Spleen (tissue), 11 donors: ENCODE measurements around the gene SKI. TPM values are rescaled to one million over a fixed set of nuclear protein-coding genes. Genes with fewer than 3 reads are reported as not detected.

Experiments used
- DNase-seq: peaks from one replicate; pipeline ENCODE4 v3.0.0-alpha.2; 2020
- H3K27ac ChIP-seq, 8 donors: fragments of 200-600 bp; sonication (generic) in 7 of 8; 1 replicate in 4 of 8; 2 replicates in 4 of 8; pipeline versions ENCODE4 v1.5.0 to v1.8.0; 2016 to 2021; ENCODE audit warnings: inconsistent platforms in 4 of 8, mild to moderate bottlenecking in 4 of 8, moderate library complexity in 1 of 8
- H3K27me3 ChIP-seq, 7 donors: fragments of 200-600 bp; sonication (generic) in 6 of 7; replicated peaks in 1 of 7; 1 replicate in 4 of 7; 2 replicates in 3 of 7; pipeline versions ENCODE4 v1.5.0 to v1.8.0; 2016 to 2021; ENCODE audit warnings: inconsistent platforms in 3 of 7, mild to moderate bottlenecking in 1 of 7
- H3K36me3 ChIP-seq, 6 donors: fragments of 200-600 bp; sonication (generic) in 5 of 6; 1 replicate in 4 of 6; 2 replicates in 2 of 6; pipeline versions ENCODE4 v1.5.0 to v1.8.0; 2016 to 2021; ENCODE audit warnings: inconsistent platforms in 2 of 6
- H3K4me1 ChIP-seq, 6 donors: fragments of 200-600 bp; sonication (generic) in 5 of 6; 1 replicate in 3 of 6; 2 replicates in 3 of 6; pipeline versions ENCODE4 v1.5.0 to v1.8.0; 2016 to 2021; ENCODE audit warnings: inconsistent platforms in 3 of 6
- H3K4me3 ChIP-seq, 8 donors: fragments of 200-600 bp; sonication (generic) in 7 of 8; 1 replicate in 4 of 8; 2 replicates in 4 of 8; pipeline versions ENCODE4 v1.5.0 to v1.8.0; 2016 to 2021; ENCODE audit warnings: inconsistent platforms in 4 of 8, mild to moderate bottlenecking in 4 of 8, moderate library complexity in 2 of 8
- H3K9me3 ChIP-seq, 8 donors: fragments of 200-600 bp; sonication (generic) in 7 of 8; 1 replicate in 4 of 8; 2 replicates in 4 of 8; pipeline versions ENCODE4 v1.5.0 to v1.8.0; 2016 to 2021; ENCODE audit warnings: inconsistent platforms in 4 of 8
- CTCF ChIP-seq, 11 experiments: fragments of 200-600 bp in 7 of 11; fragments of 450-650 bp in 4 of 11; sonication (generic) in 4 of 11; IDR thresholded peaks in 8 of 11; conservative IDR thresholded peaks in 3 of 11; 1 replicate in 7 of 11; 2 replicates in 4 of 11; pipeline versions ENCODE4 v1.4.0 to v1.8.0; 2016 to 2021; ENCODE audit warnings: antibody characterized with exemption in 11 of 11, inconsistent platforms in 4 of 11, mild to moderate bottlenecking in 1 of 11
- POLR2A ChIP-seq, 3 donors: fragments of 450-650 bp; IDR thresholded peaks; one replicate each; pipeline ENCODE4 v1.5.1; 2017; ENCODE audit warnings: antibody characterized with exemption in 3 of 3, mild to moderate bottlenecking in 1 of 3
- POLR2AphosphoS5 ChIP-seq, 3 donors: sonication (generic); formaldehyde crosslinking; IDR thresholded peaks; one replicate each; pipeline ENCODE4 v1.5.1; 2017; ENCODE audit warnings: antibody characterized with exemption in 3 of 3
- WGBS, 5 donors: extraction: QIAGEN DNeasy Blood & Tissue Kit in 3 of 5; methylation state at CpG; one replicate each; pipeline versions ENCODE4 v1.1.5 to v1.1.7; 2013 to 2018; 5-methylcytosine and 5-hydroxymethylcytosine counted together
- intact Hi-C: fragments of 100-400 bp; cut with DNase I; formaldehyde crosslinking; loops from one replicate; pipeline ENCODE4 v1.15.0; 2023; ENCODE audit warnings: low total_unique reads
- polyA plus RNA-seq, 3 donors: library from polyadenylated mRNA; stranded (reverse); fragments of 200-250 nt; gene quantifications; one replicate each; pipeline ENCODE4 v1.2.1, GENCODE V29; 2013
- total RNA-seq, 7 donors: library from RNA; depleted of rRNA in 3 of 7; stranded (reverse); fragments of >200 nt in 3 of 7; fragmentation: NEBNext Ultra II Directional in 4 of 7; extraction: Animal tissue kit (Norgen Biotek cat#: 25700) in 4 of 7; gene quantifications; one replicate each; pipeline versions ENCODE4 v1.1.0 to v1.2.1, GENCODE V29; 2016 to 2021
- donor health status: healthy with polysubstance abuse.
- donor health status: DM: no; HTN: no; CAD: no; lungs with moderate emphysema.
- donor health status: DM: no; HTN: no; CAD: no.
- donor health status: Bipolar disorder and iron deficiency.
- donor health status: healthy.
- donor health status: DM: no; HTN: no; CAD: no.
- donor health status: DM: yes; HTN: yes; CAD: no.

Gene SKI
- total and polyA plus RNA-seq, 10 donors: 4.4 to 100.0 (median 54.3) TPM

GRCh38 chr1:2287649-2288048 is 59.5 kb downstream of the SKI start:
- Histone ChIP-seq H3K4me1 (peaks cover 50 to 92% (median 76%) of the 10 kb centered on the region in 6 donors), H3K27ac (peak overlapping the region in 3 of 8 donors; percentile 84 to 88 (median 86)), H3K36me3 (peaks cover 0 to 5% (median 0%) of the 10 kb centered on the region in 6 donors), H3K27me3 (peaks cover 0 to 6% (median 0%) of the 10 kb centered on the region in 7 donors), H3K4me3 (no peak overlapping the region), H3K9me3 (no peaks in the 10 kb centered on the region)
- WGBS, 5 donors: 82 to 94% (median 87%) methylated on average over 14 of the region's 14 CpGs
- intact Hi-C loops: no loop called here
- TF ChIP-seq CTCF (IDR thresholded peaks at IDR 0.05 in 8 of 11, conservative IDR thresholded peaks at IDR 0.05 in 3 of 11): no peak
- no peak for TF ChIP-seq POLR2A (IDR thresholded peaks at IDR 0.05)
- TF ChIP-seq POLR2AphosphoS5 (IDR thresholded peaks at IDR 0.05): no peak
- DNase-seq: no peak

DNA sequence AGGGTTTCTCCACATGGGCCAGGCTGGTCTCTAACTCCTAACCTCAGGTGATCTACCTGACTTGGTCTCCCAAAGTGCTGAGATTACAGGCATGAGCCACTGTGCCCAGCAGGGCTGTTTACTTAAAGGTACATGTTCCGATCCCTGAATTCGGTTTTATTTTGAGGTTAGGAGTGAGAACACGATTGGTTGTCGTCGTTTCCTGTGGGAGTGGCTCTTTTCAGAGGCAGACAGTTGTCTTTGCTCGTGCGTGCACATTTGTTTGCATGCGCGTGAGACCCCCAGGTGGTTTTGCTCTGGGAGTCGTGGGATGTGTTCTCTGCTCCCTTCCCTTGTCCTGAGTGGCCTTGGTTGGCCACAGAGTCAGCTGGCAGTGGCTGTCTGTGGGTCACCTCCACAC is 60.2 kb downstream of the SKI start:
- Histone ChIP-seq H3K27ac (peak overlapping the region in 3 of 8 donors; percentile 84 to 88 (median 86)), H3K9me3 (no peaks in the 10 kb centered on the region), H3K27me3 (peaks cover 0 to 6% (median 0%) of the 10 kb centered on the region in 7 donors), H3K4me1 (peaks cover 52 to 92% (median 76%) of the 10 kb centered on the region in 6 donors), H3K4me3 (no peak overlapping the region), H3K36me3 (no peaks in the 10 kb centered on the region)
- TF ChIP-seq POLR2A (IDR thresholded peaks at IDR 0.05) (no peak), POLR2AphosphoS5 (IDR thresholded peaks at IDR 0.05) (no peak), CTCF (IDR thresholded peaks at IDR 0.05 in 8 of 11, conservative IDR thresholded peaks at IDR 0.05 in 3 of 11) (no peak)
- intact Hi-C loops: no loop called here
- DNase-seq: no peak
- 67 to 76% (median 74%) methylated on average over 10 of the region's 10 CpGs for WGBS, 5 donors

DNA sequence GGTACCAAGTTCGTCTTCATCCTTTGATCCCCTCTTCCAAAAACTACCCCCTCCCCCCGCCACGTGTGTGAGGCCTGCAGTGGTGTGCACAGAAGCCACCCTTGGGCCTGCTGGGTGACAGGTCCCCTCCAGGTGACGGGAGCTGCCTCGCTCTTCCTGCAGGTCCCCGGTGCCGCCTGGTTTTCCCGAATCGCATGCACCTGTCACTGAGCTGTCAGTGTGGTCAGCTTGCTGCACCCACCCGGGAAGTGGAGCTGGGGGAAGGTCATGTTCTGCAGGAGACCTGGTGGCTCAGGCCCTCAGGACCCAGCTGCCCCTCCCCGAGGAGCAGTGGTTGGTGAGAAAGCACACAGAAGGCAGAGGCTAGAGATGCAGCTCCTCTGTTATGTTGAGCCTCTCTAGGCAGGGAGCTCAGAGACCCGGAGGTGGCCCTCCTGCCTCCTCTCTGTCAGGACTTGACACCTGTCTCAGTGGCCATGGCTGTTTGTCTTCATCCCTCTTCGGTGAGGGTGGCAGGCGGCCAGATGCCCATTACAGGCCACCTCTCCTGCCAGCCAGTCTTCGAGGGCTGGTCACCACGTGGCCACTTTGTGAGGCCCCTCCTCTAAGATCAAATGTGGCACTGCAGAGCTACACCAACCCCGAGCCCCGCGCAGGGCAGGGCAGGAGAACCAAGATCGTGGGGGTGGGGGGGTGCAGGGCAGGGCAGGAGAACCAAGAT is 60.9 kb downstream of the SKI start:
- no peak for TF ChIP-seq CTCF (IDR thresholded peaks at IDR 0.05 in 8 of 11, conservative IDR thresholded peaks at IDR 0.05 in 3 of 11)
- TF ChIP-seq POLR2AphosphoS5 (IDR thresholded peaks at IDR 0.05): no peak
- TF ChIP-seq POLR2A (IDR thresholded peaks at IDR 0.05): no peak
- no peak for DNase-seq
- Histone ChIP-seq H3K9me3 (no peaks in the 10 kb centered on the region), H3K4me3 (no peak overlapping the region), H3K27ac (peak overlapping the region in 4 of 8 donors; percentile 84 to 88 (median 85)), H3K36me3 (no peaks in the 10 kb centered on the region), H3K4me1 (peaks cover 53 to 92% (median 79%) of the 10 kb centered on the region in 6 donors), H3K27me3 (peaks cover 0 to 6% (median 0%) of the 10 kb centered on the region in 7 donors)
- intact Hi-C loops: no loop called here
- WGBS, 5 donors: 82 to 86% (median 83%) methylated on average over 19 to 20 of the region's 20 CpGs

DNA sequence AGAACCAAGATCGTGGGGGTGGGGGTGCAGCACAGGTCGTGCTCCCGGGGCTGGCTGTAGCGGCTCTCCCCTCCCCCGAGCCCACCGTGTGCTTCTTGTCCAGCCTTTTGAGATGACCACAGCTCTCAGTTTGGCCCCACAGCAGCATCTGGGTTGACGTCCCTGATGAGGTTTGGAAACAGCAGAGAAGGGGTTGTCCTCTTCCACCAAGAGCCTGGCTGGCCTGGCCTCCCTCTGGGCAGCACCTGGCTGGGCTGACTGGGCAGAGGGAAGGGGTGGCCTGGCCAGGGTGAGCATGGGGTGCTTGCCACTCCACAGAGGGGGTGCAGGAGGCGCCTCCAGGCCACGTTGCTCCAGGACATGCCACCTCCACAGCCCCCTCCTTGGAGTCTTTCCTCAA is 61.5 kb downstream of the SKI start:
- TF ChIP-seq POLR2AphosphoS5 (IDR thresholded peaks at IDR 0.05): no peak
- TF ChIP-seq POLR2A (IDR thresholded peaks at IDR 0.05): no peak
- no peak for TF ChIP-seq CTCF (IDR thresholded peaks at IDR 0.05 in 8 of 11, conservative IDR thresholded peaks at IDR 0.05 in 3 of 11)
- Histone ChIP-seq H3K27me3 (peaks cover 0 to 6% (median 0%) of the 10 kb centered on the region in 7 donors), H3K27ac (peak overlapping the region; percentile 57 to 88 (median 84)), H3K9me3 (no peaks in the 10 kb centered on the region), H3K4me1 (peaks cover 57 to 92% (median 81%) of the 10 kb centered on the region in 6 donors), H3K4me3 (no peak overlapping the region), H3K36me3 (no peaks in the 10 kb centered on the region)
- 54 to 66% (median 60%) methylated on average over 5 to 9 of the region's 9 CpGs for WGBS, 5 donors
- intact Hi-C loops: loop anchor here (10.0 kb wide), 1 partner anchor 55 kb away; no protein-coding TSS in a partner anchor
- DNase-seq: no peak
